GM18505 (cell line): ENCODE results near the gene OTUB2.
A peak's percentile ranks its signal among the peaks of the same experiment; 100 is the strongest.
"Not testable (repeated sequence)": the region's sequence is repeated elsewhere in the genome, so short reads cannot be mapped to it uniquely, and the experiment has no call there.

ENCODE experiments used
- ATAC-seq: cut with Tn5 transposase; IDR thresholded peaks from one replicate; pipeline ENCODE4 v1.9.1; 2021; ENCODE audit not compliant: unreplicated experiment
- POLR2A ChIP-seq: IDR thresholded peaks from 4 replicates; pipeline ENCODE4 v1.6.1; 2011; ENCODE audit warnings: borderline replicate concordance; ENCODE audit not compliant: insufficient read depth, insufficient read length; ENCODE audit errors: extremely low read depth

The OTUB2 gene

DNA sequence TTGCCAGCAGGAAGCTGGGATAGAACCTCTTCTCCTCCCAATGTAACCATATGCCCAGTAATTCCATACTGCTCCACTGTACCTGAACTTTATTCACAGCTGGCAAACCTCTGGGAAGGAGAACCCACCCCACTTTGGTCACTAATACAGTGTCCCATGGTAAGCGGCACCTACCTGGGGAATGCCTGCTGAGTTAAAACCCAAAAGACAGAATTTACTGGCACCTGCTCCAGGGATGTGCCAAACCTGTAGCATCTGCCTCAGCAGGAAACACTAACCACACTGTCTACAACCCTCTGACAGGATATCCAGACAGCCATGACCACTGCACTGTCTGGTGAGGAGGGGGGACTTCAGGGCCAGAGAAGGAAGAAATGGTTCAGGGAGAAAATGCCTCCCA, 28.3 kb downstream of the OTUB2 start:
- TF ChIP-seq POLR2A = no peak
- ATAC-seq = no peak

DNA sequence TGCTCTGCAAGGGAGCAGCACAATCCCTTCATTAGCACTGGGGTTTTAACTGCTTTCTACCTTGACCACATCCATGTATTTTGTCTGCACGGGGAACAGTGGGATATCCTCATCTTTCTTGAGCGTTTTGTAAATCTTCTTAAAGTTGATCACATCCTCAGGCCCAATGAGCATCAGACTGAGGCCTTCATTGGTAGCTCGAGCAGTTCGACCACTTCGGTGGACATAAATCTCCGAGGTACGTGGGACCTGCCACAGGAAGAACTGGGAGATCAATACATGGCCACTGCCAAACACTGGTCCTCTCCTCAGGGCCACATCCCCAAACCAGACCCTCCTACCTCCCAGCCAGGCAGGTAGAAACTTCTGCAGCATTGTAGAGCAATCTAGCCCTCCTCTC, 28.8 kb downstream of the OTUB2 start:
- no peak for ATAC-seq
- TF ChIP-seq POLR2A = no peak

DNA sequence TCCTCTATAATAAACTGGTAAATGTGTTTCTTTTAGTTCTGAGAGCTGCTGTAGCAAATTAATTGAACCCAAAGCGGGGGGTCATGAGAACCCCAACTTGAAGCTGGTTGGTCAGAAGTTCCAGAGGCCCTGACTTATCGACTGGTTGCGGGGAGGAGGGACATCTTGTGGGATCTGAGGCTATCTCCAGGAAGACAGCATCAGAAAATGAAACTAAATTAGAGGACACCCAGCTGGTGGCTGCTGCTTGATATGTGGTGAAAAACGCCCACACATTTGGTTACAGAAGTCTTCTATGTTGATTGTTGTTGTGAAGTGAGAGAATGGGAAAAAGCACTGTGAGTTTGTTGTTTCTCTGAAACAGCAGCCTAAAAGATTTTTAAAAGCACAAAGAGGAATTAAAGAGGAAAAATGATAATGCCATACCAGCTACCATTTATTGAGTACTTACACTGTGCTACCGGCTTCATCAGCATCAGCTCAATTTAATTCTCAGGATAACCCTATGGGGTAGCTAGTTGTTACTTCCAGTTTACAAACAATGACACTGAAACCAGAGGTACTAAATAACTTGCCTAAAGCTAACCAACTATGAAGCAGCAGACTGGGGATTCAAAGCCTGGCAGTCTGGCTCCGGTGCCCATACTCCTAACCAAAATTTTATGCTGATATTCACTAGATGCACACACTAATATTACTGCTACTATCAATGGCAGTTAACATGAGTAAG, 30.6 kb downstream of the OTUB2 start:
- ATAC-seq = peak; percentile 60
- no peak for TF ChIP-seq POLR2A

DNA sequence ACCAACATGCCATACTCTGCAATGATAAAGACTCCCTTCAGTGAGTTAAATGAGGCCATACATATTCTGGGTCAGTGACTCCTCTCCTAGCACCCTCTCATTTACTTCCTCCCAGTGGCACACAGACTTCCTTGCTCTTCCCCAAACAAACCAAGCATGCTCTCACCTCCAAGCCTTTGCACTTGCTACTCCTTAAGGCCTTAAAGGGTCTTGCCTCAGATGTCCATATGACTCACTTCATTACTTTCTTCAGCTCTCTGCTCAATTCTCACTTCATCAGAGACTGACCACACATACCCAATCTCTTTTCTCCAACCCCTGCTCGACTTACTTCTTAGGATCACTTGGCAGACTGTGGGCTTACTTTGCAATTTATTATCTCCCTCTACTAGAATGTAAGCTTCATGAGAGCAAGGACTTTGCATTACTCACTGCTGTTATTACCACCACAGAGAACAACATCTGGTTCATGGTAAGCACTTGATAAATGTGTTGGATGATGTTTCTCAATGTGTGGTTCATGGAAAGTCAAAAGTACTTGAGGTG, 32.1 kb downstream of the OTUB2 start:
- TF ChIP-seq POLR2A = no peak
- no peak for ATAC-seq

DNA sequence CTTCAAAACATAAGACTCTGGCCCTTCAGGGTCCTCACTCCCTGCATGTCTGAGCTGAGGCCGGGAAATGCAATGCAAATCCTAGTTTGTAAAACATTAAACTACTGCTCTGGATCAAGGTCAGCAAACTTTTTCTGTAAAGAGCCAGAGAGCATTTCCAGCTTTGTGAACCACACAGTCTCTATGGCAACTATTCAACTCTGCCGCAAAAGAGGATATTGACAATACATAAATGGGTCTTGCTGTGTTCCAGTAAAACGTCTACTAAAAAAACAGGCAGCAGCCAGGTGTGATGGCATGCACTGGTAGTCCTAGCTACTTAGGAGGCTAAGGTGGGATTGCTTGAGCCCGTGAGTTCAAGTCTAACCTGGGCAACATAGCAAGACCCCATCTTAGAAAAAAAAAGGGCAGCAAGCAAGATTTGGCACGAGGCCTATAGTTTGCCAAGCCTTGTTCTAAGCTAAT, 32.6 kb downstream of the OTUB2 start:
- ATAC-seq = no peak
- no peak for TF ChIP-seq POLR2A

DNA sequence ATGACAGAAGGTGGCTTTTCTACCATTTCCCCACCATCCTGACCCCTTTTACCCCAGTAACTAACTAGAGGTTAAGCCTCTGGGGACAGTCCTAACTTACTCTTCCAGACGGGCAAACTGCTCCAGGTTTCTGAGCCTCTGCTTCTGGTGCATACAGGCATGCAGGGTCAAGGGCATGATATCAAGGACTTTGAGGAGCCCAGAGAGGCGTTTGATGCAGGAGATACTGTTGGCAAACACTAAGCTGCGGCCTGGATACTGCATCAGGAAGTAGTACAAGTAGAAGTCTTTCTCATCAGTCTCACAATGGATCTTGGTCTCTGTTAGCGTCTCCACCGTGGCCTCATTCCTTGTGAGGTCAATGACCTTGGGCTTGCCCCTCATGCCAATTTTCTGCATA, 33.9 kb downstream of the OTUB2 start:
- ATAC-seq = no peak
- no peak for TF ChIP-seq POLR2A

DNA sequence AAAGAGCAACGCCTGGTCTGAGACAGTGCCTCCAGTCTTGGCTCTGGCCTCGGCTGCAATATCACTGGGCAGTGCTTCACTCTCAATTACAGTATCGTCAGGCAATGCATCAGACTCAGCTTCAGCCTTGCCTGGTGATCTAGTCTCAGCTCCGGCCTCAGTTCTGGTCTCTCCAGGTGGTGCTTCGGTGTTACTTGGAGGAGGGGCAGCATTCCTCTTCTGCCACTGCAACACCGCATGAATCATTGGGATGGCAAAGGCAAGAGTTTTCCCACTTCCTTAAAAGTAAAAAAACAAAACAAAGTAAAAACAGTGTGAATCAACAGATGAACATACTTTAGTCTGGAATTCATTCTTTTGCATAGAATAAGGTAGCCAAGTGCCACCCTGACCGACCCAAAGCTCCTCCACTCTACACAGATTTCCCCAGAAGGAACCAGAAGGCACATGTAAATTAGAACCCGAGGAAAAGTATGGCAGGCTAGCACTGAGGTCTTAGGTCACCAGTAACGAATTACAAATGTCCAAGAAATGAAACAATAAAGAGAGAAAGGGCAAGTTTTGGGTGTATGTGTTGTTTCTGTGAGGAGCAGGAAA, 36.3 kb downstream of the OTUB2 start:
- ATAC-seq = no peak
- TF ChIP-seq POLR2A = no peak

DNA sequence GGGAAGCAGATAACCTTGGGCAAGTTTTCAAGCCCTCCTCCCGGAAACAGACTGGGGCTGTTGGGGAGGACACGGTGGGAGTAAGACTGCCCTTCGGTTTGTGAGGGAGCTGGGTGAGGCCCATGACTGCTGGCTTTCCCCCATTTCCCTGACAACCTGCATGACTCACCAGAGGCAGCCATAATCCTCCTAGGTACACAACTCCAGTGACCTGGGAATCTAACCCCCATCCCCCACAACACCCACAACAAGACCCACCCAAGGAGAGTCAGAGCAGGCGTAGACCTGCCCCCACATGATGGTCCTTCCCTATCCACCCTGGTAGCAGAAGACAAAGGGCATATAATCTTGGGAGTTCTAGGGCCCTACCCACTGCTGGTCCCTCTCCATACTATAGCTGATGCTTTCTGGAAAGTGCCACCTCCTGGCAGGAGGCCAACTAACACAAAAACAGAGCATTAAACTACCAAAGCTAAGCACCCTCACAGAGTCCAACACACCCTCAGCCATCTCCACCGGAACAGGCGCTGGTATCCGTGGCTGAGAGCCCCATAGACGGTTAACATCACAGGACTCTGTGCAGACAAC, 40.0 kb downstream of the OTUB2 start:
- ATAC-seq = no peak

DNA sequence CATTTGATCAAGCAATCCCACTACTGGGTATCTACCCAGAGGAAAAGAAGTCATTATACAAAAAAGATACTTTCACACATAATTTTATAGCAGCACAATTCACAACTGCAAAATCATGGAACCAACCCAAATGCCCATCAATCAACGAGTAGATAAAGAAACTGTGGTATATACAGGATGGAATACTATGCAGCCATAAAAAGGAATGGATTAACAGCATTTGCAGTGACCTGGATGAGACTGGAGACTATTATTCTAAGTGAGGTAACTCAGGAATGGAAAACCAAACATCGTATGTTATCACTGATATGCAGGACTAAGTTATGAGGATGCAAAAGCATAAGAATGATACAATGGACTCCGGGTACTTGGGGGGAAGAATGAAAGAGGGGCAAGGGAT, 45.9 kb downstream of the OTUB2 start:
- ATAC-seq = not testable (repeated sequence)

More for the DNA sequence above, 40.0 kb downstream of the OTUB2 start:
- TF ChIP-seq POLR2A = no peak

DNA sequence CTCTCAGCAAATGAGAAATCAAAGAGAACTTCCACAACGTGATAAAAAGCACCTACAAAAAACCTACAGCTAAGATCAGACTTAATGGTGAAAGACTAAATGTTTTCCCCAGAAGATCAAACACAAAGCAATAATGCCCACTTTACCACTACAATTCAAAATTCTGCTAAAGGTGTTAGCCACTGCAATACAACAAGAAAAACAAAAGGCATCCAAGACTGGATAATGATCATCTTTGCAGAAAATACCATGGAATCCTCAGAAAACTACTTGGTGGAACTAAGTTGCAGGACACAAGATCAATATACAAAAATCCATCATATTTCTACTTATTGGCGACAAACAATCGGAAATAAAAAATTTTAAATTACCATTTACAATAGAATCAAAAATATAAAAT, 48.4 kb downstream of the OTUB2 start:
- ATAC-seq = no peak
- no peak for TF ChIP-seq POLR2A

DNA sequence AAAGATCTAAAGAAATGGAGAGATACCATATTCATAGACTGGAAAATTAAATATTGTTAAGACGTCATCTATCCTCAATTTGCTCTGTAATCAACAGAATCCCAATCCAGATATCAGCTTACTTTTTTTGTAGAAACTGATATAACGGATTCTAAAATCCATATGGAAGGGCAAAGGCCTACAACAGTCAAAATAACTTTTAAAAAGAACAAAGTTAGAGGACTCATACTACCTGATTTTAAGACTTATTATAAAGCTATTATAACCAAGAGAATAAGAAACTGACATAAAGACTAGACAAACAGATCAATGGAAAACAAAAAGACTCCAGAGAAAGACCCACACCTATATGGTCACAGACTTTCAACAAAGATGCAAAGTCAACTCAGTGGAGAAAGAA, 48.9 kb downstream of the OTUB2 start:
- ATAC-seq = no peak
- TF ChIP-seq POLR2A = no peak

DNA sequence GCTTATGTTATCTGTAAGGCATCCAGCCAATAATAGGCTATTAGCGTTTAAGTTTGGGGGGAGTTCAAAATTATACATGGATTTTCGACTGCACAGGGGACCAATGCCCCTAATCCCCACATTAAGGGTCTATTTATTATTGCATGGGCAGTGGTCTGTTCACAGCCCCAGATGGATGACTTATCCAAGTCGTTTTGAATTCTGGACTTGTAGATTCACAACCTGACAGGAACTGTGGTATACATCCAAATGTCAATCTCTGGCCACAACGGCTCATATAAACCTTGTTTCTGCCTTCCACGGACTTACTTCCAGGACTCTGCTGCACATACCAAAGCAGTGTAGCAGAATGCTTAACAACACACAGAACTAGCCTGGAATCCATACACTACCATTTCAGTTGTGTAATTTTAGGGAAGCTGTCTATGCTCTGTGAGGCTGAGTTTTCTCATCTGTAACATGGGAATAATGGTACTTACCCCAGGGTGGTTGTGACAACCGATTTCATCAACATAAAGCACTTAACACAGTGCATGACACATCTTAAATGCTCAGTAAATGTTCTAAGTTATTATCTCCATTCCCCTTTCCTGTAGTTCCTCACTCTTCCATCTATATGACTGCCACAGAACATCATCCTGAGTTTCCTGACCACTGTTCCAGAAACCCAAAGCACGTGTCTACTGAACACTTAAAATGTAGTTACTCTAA, 51.1 kb downstream of the OTUB2 start:
- TF ChIP-seq POLR2A = no peak
- no peak for ATAC-seq

DNA sequence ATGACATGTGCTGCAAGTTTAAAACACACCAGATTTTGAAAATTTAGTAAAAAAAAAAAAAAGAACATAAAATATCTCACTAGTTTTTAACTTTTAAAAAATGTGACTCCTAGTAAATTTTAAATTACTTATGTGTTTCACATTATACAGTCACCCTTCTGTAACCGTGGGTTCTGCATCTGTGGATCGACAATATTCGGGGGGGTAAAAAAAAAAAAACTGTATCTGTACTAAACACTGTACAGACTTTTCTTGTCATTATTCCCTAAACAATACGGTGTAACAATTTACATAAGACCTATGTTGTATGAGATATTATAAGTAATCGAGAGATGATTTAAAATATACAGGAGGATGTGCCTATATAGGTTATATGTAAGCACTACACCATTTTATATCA, 51.7 kb downstream of the OTUB2 start:
- TF ChIP-seq POLR2A = no peak
- ATAC-seq = no peak

DNA sequence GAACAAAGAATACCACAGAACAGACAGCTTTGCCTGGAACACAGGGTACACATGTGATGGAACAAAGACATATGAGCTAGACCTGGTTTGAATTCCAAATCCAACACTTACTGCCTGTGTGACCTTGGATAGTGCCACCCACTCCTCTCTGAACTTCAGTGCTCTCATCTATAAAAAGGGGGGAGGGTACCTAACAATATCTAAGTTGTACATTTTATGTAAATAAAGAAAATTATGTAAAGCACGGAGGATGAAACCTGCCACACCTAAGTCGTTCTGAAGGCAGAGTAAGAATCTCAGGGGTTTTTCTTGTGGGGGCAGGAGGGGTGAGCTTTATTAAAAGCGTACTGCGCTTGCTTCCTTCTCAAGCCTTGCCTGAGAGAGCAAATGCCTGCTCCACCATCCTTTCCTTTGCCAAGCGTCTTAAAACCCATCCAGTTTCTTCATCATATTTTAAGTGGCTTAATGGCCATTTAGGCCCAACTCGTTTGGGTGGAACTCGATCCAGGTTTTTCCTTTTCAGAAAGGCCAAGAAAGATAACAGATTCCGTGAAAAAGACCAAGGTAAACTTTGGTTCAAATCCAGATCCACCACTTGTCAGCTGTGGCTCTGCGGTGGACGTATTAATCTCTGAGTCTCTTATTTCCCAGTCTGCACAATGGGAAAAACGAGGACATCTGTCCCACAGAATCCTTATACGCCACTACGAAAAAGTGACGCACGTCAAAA, 53.9 kb downstream of the OTUB2 start:
- no peak for TF ChIP-seq POLR2A
- ATAC-seq = no peak
